GM12891 (cell line): ENCODE results near the gene SDSL.

Experiments
- PAX5 ChIP-seq: IDR thresholded peaks from 2 replicates; pipeline ENCODE4 v1.6.1; 2011; ENCODE audit warnings: low read length, moderate library complexity, mild to moderate bottlenecking; ENCODE audit not compliant: insufficient read depth, severe bottlenecking
- POLR2A ChIP-seq: IDR thresholded peaks from 2 replicates; pipeline ENCODE4 v1.6.1; 2011; ENCODE audit warnings: low read depth, low read length, control low read depth
- POLR2AphosphoS5 ChIP-seq: IDR thresholded peaks from 2 replicates; pipeline ENCODE4 v1.6.1; 2011; ENCODE audit warnings: low read depth, low read length, control low read depth
- POU2F2 ChIP-seq: IDR thresholded peaks from 2 replicates; pipeline ENCODE4 v1.6.1; 2011; ENCODE audit warnings: low read depth, mild to moderate bottlenecking, control low read depth, low read length, moderate library complexity
- SPI1 ChIP-seq: IDR thresholded peaks from 2 replicates; pipeline ENCODE4 v1.6.1; 2011; ENCODE audit warnings: low read depth, low read length, control low read depth
- TAF1 ChIP-seq: IDR thresholded peaks from 2 replicates; pipeline ENCODE4 v1.6.1; 2011; ENCODE audit warnings: low read depth, low read length, control low read depth

DNA sequence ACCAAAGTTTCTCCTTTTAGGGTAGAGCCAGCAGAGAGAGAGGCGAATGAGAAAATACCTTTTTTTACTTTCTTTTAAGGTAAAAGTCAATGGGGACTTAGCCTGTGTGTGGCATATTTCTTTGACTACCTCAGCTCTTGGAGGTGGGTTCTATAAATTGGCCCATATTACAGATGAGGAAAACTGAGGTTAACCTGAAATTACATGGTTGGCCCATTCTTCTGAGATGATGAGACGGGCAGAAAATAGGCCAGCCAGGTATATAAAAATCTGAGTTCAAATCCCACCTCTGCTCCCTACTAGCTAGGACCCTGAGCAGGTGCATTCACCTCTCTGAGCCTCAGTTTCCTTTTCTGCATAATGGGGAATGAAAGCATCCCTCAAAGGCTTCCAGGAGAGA, 27.1 kb downstream of the SDSL start:
- no peak for TF ChIP-seq POLR2A
- no peak for TF ChIP-seq TAF1
- TF ChIP-seq POLR2AphosphoS5 = no peak
- TF ChIP-seq SPI1 = no peak
- TF ChIP-seq POU2F2 = no peak
- TF ChIP-seq PAX5 = no peak
